Activated CD4-positive, alpha-beta T cell treated with anti-CD3 and anti-CD28 coated beads, Interleukin-2, amount 10 ng/mL, durations not matched to agents 7 days and 5 days (primary cell): ENCODE results near the gene VPS72. TPM values are rescaled to one million over a fixed set of nuclear protein-coding genes. Genes with fewer than 3 reads are reported as not detected.
A peak's percentile ranks its signal among the peaks of the same experiment; 100 is the strongest.
"Not testable (repeated sequence)": the region's sequence is repeated elsewhere in the genome, so short reads cannot be mapped to it uniquely, and the experiment has no call there.

Experiments
- CTCF ChIA-PET: fragments of 350-600 bp; sonication (Branson Sonifier 250); formaldehyde crosslinking; loops from one replicate; lab custom pipeline; 2021; ENCODE audit warnings: antibody characterized with exemption; lab: Charles Lee
- POLR2A ChIA-PET: fragments of 350-600 bp; sonication (Branson Sonifier 250); formaldehyde crosslinking; loops from one replicate; lab custom pipeline; 2021; ENCODE audit warnings: antibody characterized with exemption; lab: Charles Lee
- DNase-seq: peaks from one replicate; pipeline ENCODE4 v3.0.0-alpha.2; 2020
- H3K27ac Mint-ChIP-seq: one replicate; pipeline ENCODE4 v1.8.0; 2021; ENCODE audit warnings: mild to moderate bottlenecking, moderate library complexity, mixed read lengths
- H3K27me3 Mint-ChIP-seq: one replicate; pipeline ENCODE4 v1.8.0; 2021; ENCODE audit warnings: mixed read lengths
- H3K36me3 Mint-ChIP-seq: one replicate; pipeline ENCODE4 v1.8.0; 2021; ENCODE audit warnings: low read depth, mixed read lengths
- H3K4me1 Mint-ChIP-seq: one replicate; pipeline ENCODE4 v1.8.0; 2021; ENCODE audit warnings: mixed read lengths
- H3K4me3 Mint-ChIP-seq: one replicate; pipeline ENCODE4 v1.8.0; 2021; ENCODE audit warnings: mild to moderate bottlenecking, moderate library complexity, mixed read lengths
- H3K9me3 Mint-ChIP-seq: one replicate; pipeline ENCODE4 v1.8.0; 2021; ENCODE audit warnings: mixed read lengths
- total RNA-seq, 2 experiments: library from RNA; stranded (reverse); gene quantifications; one replicate each; pipeline ENCODE4 v1.2.3, GENCODE V29; 2021

VPS72 gene, protein sequence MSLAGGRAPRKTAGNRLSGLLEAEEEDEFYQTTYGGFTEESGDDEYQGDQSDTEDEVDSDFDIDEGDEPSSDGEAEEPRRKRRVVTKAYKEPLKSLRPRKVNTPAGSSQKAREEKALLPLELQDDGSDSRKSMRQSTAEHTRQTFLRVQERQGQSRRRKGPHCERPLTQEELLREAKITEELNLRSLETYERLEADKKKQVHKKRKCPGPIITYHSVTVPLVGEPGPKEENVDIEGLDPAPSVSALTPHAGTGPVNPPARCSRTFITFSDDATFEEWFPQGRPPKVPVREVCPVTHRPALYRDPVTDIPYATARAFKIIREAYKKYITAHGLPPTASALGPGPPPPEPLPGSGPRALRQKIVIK
- 10 to 100 TPM; 77.1 to 79.6 TPM for total RNA-seq

DNA sequence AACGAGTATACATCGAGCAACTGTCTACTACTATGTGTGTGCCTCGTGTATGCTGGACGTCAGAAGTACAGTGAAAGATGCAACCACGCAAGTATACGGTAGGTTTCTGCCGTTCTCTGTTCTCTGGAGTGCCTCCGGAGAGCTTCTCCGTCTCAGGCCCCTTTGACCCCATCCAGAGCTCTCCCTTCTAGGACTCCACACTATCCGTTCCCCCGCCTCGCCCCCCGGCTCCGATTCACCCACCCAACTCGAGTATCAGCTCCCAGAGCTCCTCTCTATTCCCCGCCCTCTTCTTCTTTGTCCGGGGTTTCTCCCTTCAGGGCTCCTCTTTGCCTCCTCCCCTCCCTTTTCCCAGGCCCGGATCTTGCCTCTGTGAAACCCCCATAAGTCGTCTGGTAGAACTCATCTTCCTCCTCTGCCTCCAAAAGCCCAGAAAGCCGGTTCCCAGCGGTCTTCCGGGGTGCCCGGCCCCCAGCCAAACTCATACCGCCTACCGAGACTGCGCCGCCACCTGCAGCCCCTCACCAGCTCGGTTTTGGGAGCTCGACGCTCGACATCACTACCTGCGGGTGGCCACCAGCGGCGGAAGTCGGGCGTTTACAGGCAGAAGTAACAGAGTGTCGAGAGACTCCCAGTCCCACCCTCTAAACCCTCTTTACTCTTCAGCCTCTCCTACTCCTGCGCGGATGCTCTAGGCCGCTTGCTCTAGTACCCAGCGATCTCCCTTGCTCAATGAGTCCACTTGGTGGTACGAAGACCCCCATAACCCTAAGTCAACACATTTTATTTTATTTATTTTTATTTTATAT is at the start of gene VPS72:
Gene VPS72 (minus strand): TSS at position 561 of the 809 bp plus-strand sequence. CDS start 76 bp downstream, at position 485.
- Mint-ChIP-seq H3K9me3 (no peaks in the 10 kb centered on the region), H3K4me3 (peak within 1 kb of the TSS; percentile 96), H3K27me3 (peaks cover 7% of the 10 kb centered on the region), H3K4me1 (peaks cover 32% of the 10 kb centered on the region), H3K36me3 (peaks cover 14% of the 10 kb centered on the region), H3K27ac (peak within 1 kb of the TSS; percentile 95)
- CTCF ChIA-PET, result interaction anchor here (0.6 to 1.4 kb wide), 8 partner anchors 10 to 158 kb away, joined by 3 to 7 read pairs (median 4); no protein-coding TSS in a partner anchor
- POLR2A ChIA-PET, result interaction anchor here (0.6 to 1.6 kb wide), 5 partner anchors 31 to 98 kb away, joined by 3 to 8 read pairs (median 4); partner anchors contain the start of genes PSMD4 and ZNF687
- DNase-seq, result peak; percentile 90

DNA sequence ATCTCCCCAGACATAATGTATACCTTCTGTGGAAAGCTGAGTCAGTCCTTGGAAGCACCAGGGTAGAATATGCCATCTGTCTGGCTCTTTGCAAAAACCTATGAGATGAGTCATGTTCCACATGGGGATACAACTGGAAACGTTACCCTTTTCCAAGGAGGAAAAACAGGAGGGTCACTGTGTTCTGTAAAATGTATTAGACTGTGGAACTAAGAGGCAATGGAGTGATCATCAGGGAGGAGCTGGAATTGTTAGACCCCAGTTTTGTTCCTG is 48.4 kb upstream of the VPS72 start:
- no peaks in the 10 kb centered on the region for H3K4me1 Mint-ChIP-seq
- H3K9me3 Mint-ChIP-seq, result no peaks in the 10 kb centered on the region
- CTCF ChIA-PET, result interaction anchor here (1.6 to 4.9 kb wide), 2 partner anchors 11 to 12 kb away, joined by 6 to 20 read pairs; no protein-coding TSS in a partner anchor
- no peaks in the 10 kb centered on the region for H3K27me3 Mint-ChIP-seq
- H3K27ac Mint-ChIP-seq, result no peak overlapping the region
- no peak for DNase-seq
- H3K36me3 Mint-ChIP-seq, result peaks cover 69% of the 10 kb centered on the region
- POLR2A ChIA-PET, result no interaction called here
- no peak overlapping the region for H3K4me3 Mint-ChIP-seq

DNA sequence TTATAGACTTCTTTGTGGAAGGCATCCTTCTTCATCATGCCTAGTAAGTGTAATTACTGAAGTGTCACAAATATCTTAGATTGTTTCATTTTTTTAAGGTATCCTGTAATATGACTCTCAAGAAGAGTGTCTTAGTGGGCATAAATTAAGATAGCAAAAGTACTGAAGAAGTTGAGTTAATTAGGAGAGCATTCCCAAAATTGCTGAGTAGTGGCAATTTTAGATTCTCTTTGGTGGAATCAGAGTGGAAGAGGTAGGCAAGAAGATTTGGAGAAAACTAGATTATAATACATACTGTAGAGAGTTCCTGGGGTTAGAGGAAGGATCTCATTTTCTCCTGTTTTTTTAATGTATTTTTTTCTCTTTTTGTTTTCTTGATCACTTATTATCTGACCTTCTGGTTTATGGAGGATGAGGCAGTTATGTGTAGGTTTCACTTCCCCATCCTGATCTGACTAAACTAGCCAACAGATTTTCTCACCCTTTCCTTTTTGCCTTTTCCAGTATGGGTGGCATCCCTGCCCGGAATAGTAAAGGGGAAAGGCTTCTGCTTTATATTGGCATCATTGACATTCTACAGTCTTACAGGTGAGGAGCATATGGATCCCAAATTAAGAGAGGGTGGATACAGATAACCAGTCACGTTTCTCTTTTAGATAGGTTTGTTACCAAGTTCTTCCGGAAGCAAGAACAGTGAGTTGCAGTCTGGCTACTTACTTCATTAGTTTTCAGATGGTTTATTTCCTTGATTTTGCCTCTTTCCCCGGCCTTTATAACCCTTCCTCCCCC is 47.9 kb upstream of the VPS72 start:
- Mint-ChIP-seq H3K4me1 (no peaks in the 10 kb centered on the region), H3K27ac (peak overlapping the region; percentile 32), H3K4me3 (no peak overlapping the region), H3K27me3 (no peaks in the 10 kb centered on the region), H3K36me3 (peaks cover 65% of the 10 kb centered on the region), H3K9me3 (no peaks in the 10 kb centered on the region)
- DNase-seq, result no peak
- ChIA-PET POLR2A (no interaction called here), CTCF (interaction anchor here (1.6 to 4.9 kb wide), 2 partner anchors 10 to 13 kb away, joined by 6 to 20 read pairs; no protein-coding TSS in a partner anchor)

DNA sequence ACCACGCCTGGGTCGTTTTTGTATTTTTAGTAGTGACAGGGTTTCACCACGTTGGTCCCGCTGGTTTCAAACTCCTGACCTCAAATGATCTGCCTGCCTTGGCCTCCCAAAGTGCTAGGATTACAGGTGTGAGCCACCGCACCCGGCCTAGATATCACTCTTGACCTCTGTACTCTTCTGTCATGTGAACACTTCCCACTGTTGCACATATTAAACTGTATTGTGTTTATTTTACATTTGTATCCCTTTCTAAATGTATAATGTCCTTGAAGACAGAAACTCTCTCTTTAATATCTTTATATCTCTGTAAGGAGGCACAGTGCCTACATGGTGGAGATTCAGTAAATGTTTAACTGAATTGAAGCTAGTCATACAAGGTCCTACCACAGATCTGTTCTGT is 45.2 kb upstream of the VPS72 start:
- Mint-ChIP-seq H3K4me1 (no peaks in the 10 kb centered on the region), H3K27me3 (no peaks in the 10 kb centered on the region), H3K27ac (no peak overlapping the region), H3K36me3 (peaks cover 71% of the 10 kb centered on the region), H3K9me3 (no peaks in the 10 kb centered on the region), H3K4me3 (no peak overlapping the region)
- POLR2A ChIA-PET, result no interaction called here
- CTCF ChIA-PET, result interaction anchor here (0.6 to 4.9 kb wide), 3 partner anchors 16 to 63 kb away, joined by 3 to 20 read pairs (median 5); no protein-coding TSS in a partner anchor
- DNase-seq, result no peak

DNA sequence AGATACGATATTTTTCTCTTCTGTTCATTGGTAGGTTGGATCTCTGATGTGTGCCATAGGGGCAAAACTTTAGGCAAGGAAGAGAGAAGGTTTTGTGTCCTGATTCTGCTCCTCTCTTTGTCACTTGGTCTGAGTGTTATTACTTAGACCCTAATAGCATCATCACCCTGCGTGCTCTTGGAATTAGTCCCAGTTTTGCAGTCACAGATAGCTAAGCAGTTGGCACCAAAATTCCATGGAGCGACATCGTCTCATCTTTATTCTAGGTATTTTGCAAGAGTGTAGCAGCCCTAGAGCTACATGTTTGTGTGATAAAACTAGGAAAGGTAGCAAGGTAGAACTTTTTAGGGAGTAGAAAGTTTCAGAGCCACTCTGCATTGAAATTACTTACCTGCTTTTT is 32.1 kb upstream of the VPS72 start:
- Mint-ChIP-seq H3K27me3 (no peaks in the 10 kb centered on the region), H3K9me3 (no peaks in the 10 kb centered on the region), H3K27ac (no peak overlapping the region), H3K4me3 (no peak overlapping the region), H3K36me3 (peaks cover 25% of the 10 kb centered on the region), H3K4me1 (peaks cover 4% of the 10 kb centered on the region)
- DNase-seq, result no peak
- CTCF ChIA-PET, result no interaction called here
- POLR2A ChIA-PET, result interaction anchor here (0.5 kb wide), 1 partner anchor 356 kb away, joined by 3 read pairs; no protein-coding TSS in a partner anchor

DNA sequence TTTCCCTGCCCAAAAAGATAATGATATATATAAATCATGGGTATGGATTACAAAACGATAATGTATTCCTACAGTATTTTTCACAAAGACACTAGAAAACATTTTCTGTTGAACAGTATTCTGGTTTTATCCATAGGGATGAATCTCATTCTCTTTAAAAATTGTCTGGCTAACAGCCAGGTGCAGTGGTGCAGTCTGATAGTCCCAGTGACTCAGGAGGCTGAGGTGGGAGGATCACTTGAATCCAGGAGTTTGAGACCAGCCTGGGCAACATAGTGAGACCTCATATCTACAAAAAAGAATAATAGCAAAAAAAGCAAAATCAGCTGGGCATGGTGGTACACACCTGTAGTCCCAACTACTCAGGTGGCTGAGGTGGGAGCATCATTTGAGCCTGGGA is 31.6 kb upstream of the VPS72 start:
- POLR2A ChIA-PET, result interaction anchor here (0.5 kb wide), 1 partner anchor 356 kb away, joined by 3 read pairs; no protein-coding TSS in a partner anchor
- Mint-ChIP-seq H3K27me3 (no peaks in the 10 kb centered on the region), H3K27ac (no peak overlapping the region), H3K9me3 (no peaks in the 10 kb centered on the region), H3K36me3 (peaks cover 22% of the 10 kb centered on the region), H3K4me1 (peaks cover 4% of the 10 kb centered on the region), H3K4me3 (no peak overlapping the region)
- CTCF ChIA-PET, result no interaction called here
- DNase-seq, result no peak

DNA sequence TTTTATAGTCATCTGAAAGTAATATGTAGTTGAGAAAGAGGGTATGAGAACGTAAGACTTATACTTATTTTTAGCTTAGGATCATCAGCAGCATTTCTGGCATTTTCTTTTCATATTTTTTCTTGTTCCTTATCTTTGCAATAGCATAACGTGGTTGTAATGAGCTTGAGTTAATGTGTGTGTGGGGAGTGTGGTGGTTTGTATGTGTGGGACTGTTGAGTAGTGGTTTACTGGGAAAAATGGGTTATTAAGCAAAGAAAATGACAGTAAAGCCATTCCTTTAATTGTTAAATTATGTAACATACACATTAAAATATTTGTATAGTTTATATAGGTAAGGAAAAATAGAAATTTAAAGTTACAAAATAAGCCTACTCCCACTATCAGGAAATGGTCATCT is 23.6 kb upstream of the VPS72 start:
- Mint-ChIP-seq H3K4me1 (peaks cover 44% of the 10 kb centered on the region), H3K9me3 (no peaks in the 10 kb centered on the region), H3K4me3 (no peak overlapping the region), H3K36me3 (peaks cover 26% of the 10 kb centered on the region), H3K27me3 (no peaks in the 10 kb centered on the region), H3K27ac (no peak overlapping the region)
- DNase-seq, result no peak
- ChIA-PET CTCF (no interaction called here), POLR2A (no interaction called here)

DNA sequence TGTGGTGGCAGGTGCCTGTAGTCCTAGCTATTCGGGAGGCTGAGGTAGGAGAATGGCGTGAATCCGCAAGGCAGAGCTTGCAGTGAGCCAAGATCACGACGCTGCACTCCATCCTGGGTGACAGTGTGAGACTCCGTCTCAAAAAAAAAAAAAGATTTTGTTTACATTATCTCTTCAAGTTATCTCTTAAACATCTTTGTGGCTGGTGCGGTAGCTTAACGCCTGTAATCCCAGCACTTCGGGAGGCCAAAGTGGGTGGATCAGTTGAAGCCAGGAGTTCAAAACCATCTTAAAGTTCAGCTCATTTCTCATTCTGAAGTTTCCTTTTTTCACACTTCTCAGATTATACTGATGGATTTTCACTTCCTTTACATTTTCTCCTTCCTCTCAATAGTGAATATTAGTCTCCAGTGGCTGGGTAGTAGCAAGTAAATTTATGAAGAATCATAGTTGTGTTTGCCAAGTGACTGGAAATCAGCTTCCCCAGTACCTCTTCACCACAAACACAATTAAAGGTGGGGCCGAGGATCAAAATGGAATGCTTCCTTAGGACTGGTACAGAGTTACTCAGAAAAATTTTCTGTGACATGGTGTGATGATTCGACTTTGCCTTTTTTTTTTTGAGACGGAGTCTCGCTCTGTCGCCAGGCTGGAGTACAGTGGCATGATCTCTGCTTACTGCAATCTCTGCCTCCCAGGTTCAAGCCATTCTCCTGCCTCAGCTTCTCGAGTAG is 22.1 kb upstream of the VPS72 start:
- peak; percentile 44 for DNase-seq
- peak overlapping the region; percentile 86 for H3K27ac Mint-ChIP-seq
- peaks cover 43% of the 10 kb centered on the region for H3K4me1 Mint-ChIP-seq
- H3K36me3 Mint-ChIP-seq, result peaks cover 31% of the 10 kb centered on the region
- POLR2A ChIA-PET, result interaction anchor here (0.7 kb wide), 1 partner anchor 65 kb away, joined by 3 read pairs; no protein-coding TSS in a partner anchor
- CTCF ChIA-PET, result interaction anchor here (0.6 to 2.3 kb wide), 7 partner anchors 10 to 187 kb away, joined by 3 to 7 read pairs (median 3); partner anchors contain the start of genes PI4KB and PSMB4
- no peaks in the 10 kb centered on the region for H3K9me3 Mint-ChIP-seq
- no peaks in the 10 kb centered on the region for H3K27me3 Mint-ChIP-seq
- H3K4me3 Mint-ChIP-seq, result peak overlapping the region; percentile 53

DNA sequence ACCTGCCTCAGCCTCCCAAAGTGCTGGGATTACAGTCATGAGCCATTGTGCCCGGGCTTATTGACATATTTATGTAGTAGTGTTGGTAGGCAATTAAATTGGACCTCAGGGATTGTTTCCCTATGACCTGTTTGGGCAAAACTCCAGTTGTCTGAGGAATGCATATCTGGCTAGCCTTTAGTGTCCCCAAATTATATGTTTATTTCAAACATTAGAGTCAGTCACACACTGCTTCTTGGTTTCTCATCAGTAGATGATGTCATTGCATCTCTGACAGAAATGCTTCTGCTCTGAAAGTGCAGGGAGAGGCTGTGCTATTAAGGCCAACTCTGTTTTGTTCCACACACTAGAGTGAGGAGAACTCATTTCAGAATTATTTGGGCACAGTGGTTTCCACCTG is 20.8 kb upstream of the VPS72 start:
- H3K4me1 Mint-ChIP-seq, result peaks cover 42% of the 10 kb centered on the region
- H3K36me3 Mint-ChIP-seq, result peaks cover 37% of the 10 kb centered on the region
- no peak for DNase-seq
- no peak overlapping the region for H3K4me3 Mint-ChIP-seq
- ChIA-PET POLR2A (no interaction called here), CTCF (interaction anchor here (0.7 to 2.3 kb wide), 2 partner anchors 9 to 16 kb away, joined by 3 to 7 read pairs; no protein-coding TSS in a partner anchor)
- no peaks in the 10 kb centered on the region for H3K27me3 Mint-ChIP-seq
- H3K27ac Mint-ChIP-seq, result peak overlapping the region; percentile 86
- H3K9me3 Mint-ChIP-seq, result no peaks in the 10 kb centered on the region

DNA sequence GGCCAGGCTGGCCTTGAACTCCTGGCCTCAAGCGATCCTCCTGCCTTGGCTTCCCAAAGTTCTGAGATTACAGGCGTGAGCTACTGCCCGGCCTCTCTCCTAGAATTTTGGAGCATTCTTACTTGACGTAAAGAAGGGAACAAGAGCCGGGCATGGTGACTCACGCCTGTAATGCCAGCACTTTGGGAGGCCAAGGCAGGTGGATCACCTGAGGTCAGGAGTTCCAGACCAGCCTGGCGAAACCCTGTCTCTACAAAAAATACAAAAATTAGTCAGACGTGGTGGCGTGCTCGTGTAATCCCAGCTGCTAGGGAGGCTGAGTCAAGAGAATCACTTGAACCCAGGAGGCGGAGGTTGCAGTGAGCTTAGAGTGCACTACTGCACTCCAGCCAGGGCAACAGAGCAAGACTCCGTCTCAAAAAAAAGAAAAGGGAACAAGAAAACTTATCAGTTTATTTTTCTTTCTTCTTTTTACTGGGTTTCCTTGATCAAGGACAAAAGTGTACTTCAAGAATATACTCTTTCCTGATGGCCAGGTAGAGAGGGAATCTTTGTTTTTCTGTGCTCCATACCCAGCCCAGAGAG is 15.5 kb upstream of the VPS72 start:
- H3K27me3 Mint-ChIP-seq, H3K9me3 Mint-ChIP-seq, H3K27ac Mint-ChIP-seq, DNase-seq, POLR2A ChIA-PET, H3K4me3 Mint-ChIP-seq, CTCF ChIA-PET: not testable (repeated sequence)
- Mint-ChIP-seq H3K4me1 (peaks cover 40% of the 10 kb centered on the region), H3K36me3 (peaks cover 34% of the 10 kb centered on the region)

DNA sequence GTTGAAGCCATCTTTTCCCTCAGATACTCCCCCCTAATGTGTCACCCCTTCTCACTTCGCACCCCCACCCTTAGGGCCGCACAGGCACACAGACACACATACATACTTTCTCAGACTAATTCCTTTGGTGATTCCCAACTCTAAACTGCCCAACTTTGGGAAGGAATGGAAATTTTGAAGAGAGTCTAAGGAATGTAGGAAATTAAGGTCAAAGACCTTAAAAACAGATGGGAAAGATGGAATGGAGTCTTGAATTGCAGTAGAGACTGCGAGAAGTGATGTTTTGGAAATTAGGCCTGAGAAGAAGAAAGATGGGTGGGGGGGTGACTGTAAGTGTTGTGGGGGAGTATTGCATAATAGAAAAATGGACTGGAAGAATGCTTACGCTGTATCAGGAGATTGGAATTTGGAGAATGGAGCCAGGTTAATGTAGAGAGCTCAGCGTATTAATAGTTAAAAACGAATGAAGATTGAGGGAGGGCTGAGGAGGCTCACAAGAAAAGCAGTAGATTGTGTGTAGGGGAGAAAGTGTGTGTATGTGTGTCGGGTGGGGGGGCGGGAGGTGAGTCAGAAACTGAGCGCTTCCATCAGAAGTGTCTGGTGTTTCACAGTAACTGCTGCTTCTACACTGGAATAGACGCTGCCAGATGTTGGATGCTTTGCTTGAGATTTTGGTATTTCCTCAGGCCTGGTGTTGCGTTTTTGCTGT is 10.0 kb upstream of the VPS72 start:
- peaks cover 51% of the 10 kb centered on the region for H3K4me1 Mint-ChIP-seq
- H3K27ac Mint-ChIP-seq, result peak overlapping the region; percentile 93
- no peaks in the 10 kb centered on the region for H3K9me3 Mint-ChIP-seq
- no peak for DNase-seq
- ChIA-PET POLR2A (interaction anchor here (0.6 kb wide), 1 partner anchor 833 kb away, joined by 3 read pairs; no protein-coding TSS in a partner anchor), CTCF (interaction anchor here (0.6 to 1.3 kb wide), 2 partner anchors 36 to 97 kb away, joined by 5 to 7 read pairs; no protein-coding TSS in a partner anchor)
- peak overlapping the region; percentile 100 for H3K4me3 Mint-ChIP-seq
- peaks cover 28% of the 10 kb centered on the region for H3K36me3 Mint-ChIP-seq
- no peaks in the 10 kb centered on the region for H3K27me3 Mint-ChIP-seq
